HepG2 (cell line): ENCODE results near the gene NTRK2. TPM values are rescaled to one million over a fixed set of nuclear protein-coding genes. Genes with fewer than 3 reads are reported as not detected.

Experiments
- ATAC-seq: fragments of 200-7000 bp; cut with Tn5 transposase; 3 replicates; pipeline ENCODE4 v1.9.1; 2020; ENCODE audit warnings: mild to moderate bottlenecking, moderate library complexity
- BruUV-seq: library from RNA; stranded (reverse); fragments of 400-500 nt; replicated peaks from 2 replicates; lab custom pipeline; 2021; lab: Mats Ljungman, UMichigan
- CTCF ChIA-PET: fragments of 300-600 bp; formaldehyde crosslinking; extraction: SDS; loops from one replicate; lab custom pipeline; 2021; ENCODE audit warnings: low total read pairs, inconsistent platforms, low intra/inter-chr PET ratio; lab: Yijun Ruan, JAX
- POLR2A ChIA-PET: fragments of 350-600 bp; sonication (Branson Sonifier 250); formaldehyde crosslinking; loops from one replicate; lab custom pipeline; 2020; ENCODE audit warnings: antibody characterized with exemption, inconsistent platforms; lab: Yijun Ruan, JAX
- DNase-seq: peaks from one replicate; pipeline ENCODE4 v3.0.0-alpha.2; 2015; ENCODE audit warnings: low spot score
- FAIRE-seq: peaks from 3 replicates; lab custom pipeline; 2011; peaks lifted over from hg19 to GRCh38; lab: Jason Lieb, UNC
- H2AFZ ChIP-seq: one replicate; pipeline ENCODE4 v1.6.1; 2011; ENCODE audit warnings: low read length, inconsistent platforms
- H3K27ac ChIP-seq: fragments of 300-600 bp; 3 replicates; pipeline ENCODE4 v1.8.0; 2011; ENCODE audit warnings: mixed run types, mild to moderate bottlenecking, mixed read lengths, low read length, inconsistent platforms; ENCODE audit not compliant: insufficient read depth; ENCODE audit errors: extremely low read length
- H3K27me3 ChIP-seq, 2 experiments: fragments of 200-600 bp in 1 of 2; 2 replicates in 1 of 2; 3 replicates in 1 of 2; pipeline versions ENCODE4 v1.6.0 to v1.8.0; 2011; ENCODE audit warnings: low read length in 2 of 2, mild to moderate bottlenecking in 2 of 2, moderate library complexity in 2 of 2, inconsistent platforms in 1 of 2; ENCODE audit not compliant: insufficient read depth in 2 of 2, control insufficient read depth in 1 of 2
- H3K36me3 ChIP-seq, 2 experiments: fragments of 200-600 bp in 1 of 2; replicated peaks in 1 of 2; 2 replicates in 1 of 2; 3 replicates in 1 of 2; pipeline versions ENCODE4 v1.5.1 to v1.8.0; 2011; ENCODE audit warnings: low read length in 2 of 2, inconsistent platforms in 1 of 2; ENCODE audit not compliant: insufficient read depth in 2 of 2, control insufficient read depth in 1 of 2
- H3K4me1 ChIP-seq: 2 replicates; pipeline ENCODE4 v1.5.1; 2012; ENCODE audit warnings: low read length, inconsistent platforms; ENCODE audit not compliant: insufficient read depth
- H3K4me2 ChIP-seq: 2 replicates; pipeline ENCODE4 v1.6.0; 2011; ENCODE audit warnings: low read depth, low read length, inconsistent platforms
- H3K4me3 ChIP-seq, 3 experiments: fragments of 200-600 bp in 1 of 3; sonication (generic), shearing (Covaris generic) in 1 of 3; replicated peaks in 1 of 3; 2 replicates each; pipeline ENCODE4 v1.5.1; 2011 to 2016; ENCODE audit warnings: low read length in 3 of 3, inconsistent platforms in 2 of 3, low read depth in 2 of 3, mild to moderate bottlenecking in 2 of 3, control low read depth in 1 of 3, mixed read lengths in 1 of 3; ENCODE audit not compliant: insufficient read depth in 1 of 3
- H3K79me2 ChIP-seq: one replicate; pipeline ENCODE4 v1.6.1; 2011; ENCODE audit warnings: low read length, inconsistent platforms; ENCODE audit not compliant: insufficient read depth
- H3K9ac ChIP-seq: 2 replicates; pipeline ENCODE4 v1.6.0; 2011; ENCODE audit warnings: mild to moderate bottlenecking, low read depth, low read length, inconsistent platforms; ENCODE audit not compliant: insufficient read depth
- H3K9me3 ChIP-seq: 2 replicates; pipeline ENCODE4 v1.5.1; 2012; ENCODE audit warnings: mild to moderate bottlenecking, low read length
- H4K20me1 ChIP-seq: 2 replicates; pipeline ENCODE4 v1.6.0; 2011; ENCODE audit warnings: inconsistent platforms, mild to moderate bottlenecking, low read length, moderate library complexity; ENCODE audit not compliant: insufficient read depth
- ATF6 ChIP-seq: sonication (generic); formaldehyde crosslinking; conservative IDR thresholded peaks from 2 replicates; pipeline ENCODE4 v1.4.0; 2020; ENCODE audit warnings: missing genetic modification reagents
- BRD4 ChIP-seq: sonication (generic); formaldehyde crosslinking; IDR thresholded peaks from 2 replicates; pipeline ENCODE4 v1.4.0; 2020; ENCODE audit warnings: missing genetic modification reagents
- E2F1 ChIP-seq: sonication (generic); formaldehyde crosslinking; IDR thresholded peaks from 2 replicates; pipeline ENCODE4 v1.5.0; 2020; ENCODE audit warnings: missing genetic modification reagents
- GATA4 ChIP-seq: sonication (generic); IDR thresholded peaks from 2 replicates; pipeline ENCODE4 v1.6.1; 2016; ENCODE audit warnings: antibody characterized with exemption, low read depth, borderline replicate concordance
- LCORL ChIP-seq, 2 experiments: fragments of 450-650 bp in 1 of 2; sonication (generic) in 1 of 2; formaldehyde crosslinking in 1 of 2; IDR thresholded peaks; 2 replicates each; pipeline versions ENCODE4 v1.5.0 to v1.6.1; 2017 to 2020; ENCODE audit warnings: antibody characterized with exemption in 1 of 2, missing genetic modification reagents in 1 of 2
- MIER3 ChIP-seq: IDR thresholded peaks from 2 replicates; pipeline ENCODE4 v1.6.1; 2016; ENCODE audit warnings: missing compliant biosample characterization, borderline replicate concordance
- MXD4 ChIP-seq: IDR thresholded peaks from 2 replicates; pipeline ENCODE4 v1.6.1; 2016; ENCODE audit warnings: mild to moderate bottlenecking, missing biosample characterization, missing genetic modification reagents
- MYC ChIP-seq: sonication (generic); formaldehyde crosslinking; IDR thresholded peaks from 2 replicates; pipeline ENCODE4 v1.9.0; 2021; ENCODE audit warnings: missing genetic modification reagents, borderline replicate concordance
- NFKB2 ChIP-seq: sonication (generic); formaldehyde crosslinking; IDR thresholded peaks from 2 replicates; pipeline ENCODE4 v1.4.0; 2020; ENCODE audit warnings: missing genetic modification reagents, borderline replicate concordance
- POLR2AphosphoS2 ChIP-seq: IDR thresholded peaks from 2 replicates; pipeline ENCODE4 v1.6.1; 2011; ENCODE audit warnings: low read depth, low read length, improper control_type of control experiment
- RORA ChIP-seq: sonication (generic); formaldehyde crosslinking; IDR thresholded peaks from 2 replicates; pipeline ENCODE4 v1.5.0; 2020; ENCODE audit warnings: mild to moderate bottlenecking, missing genetic modification reagents, moderate library complexity
- SMAD3 ChIP-seq: sonication (generic); formaldehyde crosslinking; IDR thresholded peaks from 2 replicates; pipeline ENCODE4 v1.4.0; 2020; ENCODE audit warnings: missing genetic modification reagents
- ZFP41 ChIP-seq: sonication (generic); formaldehyde crosslinking; IDR thresholded peaks from 2 replicates; pipeline ENCODE4 v1.4.0; 2020; ENCODE audit warnings: mild to moderate bottlenecking, missing genetic modification reagents, borderline replicate concordance
- ZNF160 ChIP-seq: sonication (generic); formaldehyde crosslinking; IDR thresholded peaks from 2 replicates; pipeline ENCODE4 v1.8.0; 2022; ENCODE audit warnings: mild to moderate bottlenecking, inconsistent platforms, missing genetic modification reagents
- ZNF775 ChIP-seq: sonication (generic); formaldehyde crosslinking; IDR thresholded peaks from 2 replicates; pipeline ENCODE4 v1.4.0; 2020; ENCODE audit warnings: missing genetic modification reagents, mild to moderate bottlenecking, moderate library complexity, borderline replicate concordance
- ZSCAN30 ChIP-seq: sonication (generic); formaldehyde crosslinking; IDR thresholded peaks from 2 replicates; pipeline ENCODE4 v1.5.0; 2020; ENCODE audit warnings: mild to moderate bottlenecking, missing genetic modification reagents
- WGBS: methylation state at CpG from one replicate; pipeline ENCODE4 v1.1.6; 2017; ENCODE audit warnings: low lambda C conversion rate; 5-methylcytosine and 5-hydroxymethylcytosine counted together
- in situ Hi-C: cut with HindIII; loops from 2 replicates; pipeline ENCODE4 v1.10.0; 2017; ENCODE audit warnings: low pct_unique_long_range_greater_than_20kb; ENCODE audit not compliant: extremely low pct_ligation_motif_present
- intact Hi-C: fragments of 100-400 bp; cut with micrococcal nuclease; formaldehyde crosslinking; loops from one replicate; pipeline ENCODE4 v1.10.0; 2022; ENCODE audit not compliant: unreplicated experiment
- polyA plus RNA-seq, 8 experiments: library from polyadenylated mRNA; depleted of rRNA in 3 of 8; stranded (reverse) in 7 of 8; unstranded in 1 of 8; fragments of >200 nt; fragmentation: Illumina TruSeq in 4 of 8; extraction: Trizol in 4 of 8; gene quantifications; 2 replicates each; pipeline versions ENCODE4 v1.2.1 to v1.2.3, GENCODE V29; 2011 to 2016; ENCODE audit warnings: low read depth in 4 of 8, missing spikeins in 1 of 8, mixed read lengths in 1 of 8; ENCODE audit not compliant: insufficient read depth in 1 of 8
- total RNA-seq, 5 experiments: library from RNA; depleted of rRNA; stranded (reverse); fragments of >200 nt; fragmentation: Illumina TruSeq; extraction: Trizol; gene quantifications; 2 replicates each; pipeline ENCODE4 v1.2.3, GENCODE V29; 2016; ENCODE audit warnings: low read depth in 1 of 5
- TF ChIP-seq, protein P1 (sequence below): sonication (generic); formaldehyde crosslinking; IDR thresholded peaks from 2 replicates; pipeline ENCODE4 v1.4.0; 2020; ENCODE audit warnings: mild to moderate bottlenecking, missing genetic modification reagents

NTRK2 gene
- total and polyA plus RNA-seq, 2 of the 13 experiments (the other 11 are each of a cell fraction or from before 2014, with no cell fraction given) = not detected

- no peak for ATAC-seq
- WGBS = 0% methylated on average over 3 of the region's 3 CpGs
- BruUV-seq = no TSS peak
- in situ Hi-C loops = no loop called here
- H3K9ac ChIP-seq = no peak overlapping the region
- H4K20me1 ChIP-seq = no peaks in the 10 kb centered on the region
- no peaks in the 10 kb centered on the region for H3K79me2 ChIP-seq
- no peaks in the 10 kb centered on the region for H3K9me3 ChIP-seq
- intact Hi-C loops = no loop called here
- DNase-seq = no peak
- no peak overlapping the region for H2AFZ ChIP-seq
- ChIA-PET POLR2A (no interaction called here), CTCF (no interaction called here)
- no peak overlapping the region for H3K4me3 ChIP-seq
- H3K4me2 ChIP-seq = no peak overlapping the region
- no peak overlapping the region for H3K27ac ChIP-seq
- H3K36me3 ChIP-seq = no peaks in the 10 kb centered on the region
- H3K27me3 ChIP-seq = 0 out of 5 replicates have a peak, but pooled peaks cover 0 to under 1% of the 10 kb centered on the region in 2 experiments
- no peaks in the 10 kb centered on the region for H3K4me1 ChIP-seq
- TF ChIP-seq NFKB2 (CRISPR knock-in tag) (no peak), LCORL (IDR thresholded peaks at IDR 0.05) (no peak), LCORL (CRISPR knock-in tag; IDR thresholded peaks at IDR 0.05) (no peak), ZNF160 (CRISPR knock-in tag) (no peak), MXD4 (CRISPR knock-in tag) (no peak), POLR2AphosphoS2 (no peak), BRD4 (CRISPR knock-in tag) (no peak)
- FAIRE-seq = no peak
These were observed 197.7 kb downstream of the NTRK2 start for GRCh38 chr9:84867186-84867585.

DNA sequence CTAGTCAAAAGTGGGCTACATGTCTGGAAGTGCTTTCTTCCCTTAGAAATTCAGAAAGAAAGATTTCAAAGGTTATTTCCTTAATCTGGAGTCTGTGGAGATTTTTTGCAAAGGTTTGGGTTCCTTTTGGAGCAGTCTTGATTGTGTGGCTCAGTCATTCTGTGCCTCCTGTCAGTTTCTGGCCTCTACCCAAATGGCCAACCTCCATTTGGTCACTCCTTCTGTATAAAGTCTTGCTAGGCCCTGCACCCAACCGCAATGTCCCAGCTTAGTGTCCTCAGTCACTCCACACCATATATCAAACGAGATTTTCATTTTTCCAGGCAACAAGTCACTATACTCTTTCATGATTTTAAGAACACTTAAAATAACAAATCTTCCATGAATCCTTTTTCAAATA lies 199.6 kb downstream of the NTRK2 start:
- no peak overlapping the region for H3K4me3 ChIP-seq
- no peak overlapping the region for H3K27ac ChIP-seq
- BruUV-seq = no TSS peak
- H4K20me1 ChIP-seq = no peaks in the 10 kb centered on the region
- FAIRE-seq = no peak
- ATAC-seq = no peak
- no peaks in the 10 kb centered on the region for H3K36me3 ChIP-seq
- H3K4me2 ChIP-seq = no peak overlapping the region
- no peaks in the 10 kb centered on the region for H3K27me3 ChIP-seq
- H3K79me2 ChIP-seq = no peaks in the 10 kb centered on the region
- no peak for DNase-seq
- intact Hi-C loops (no loop called here), in situ Hi-C loops (no loop called here)
- H3K9ac ChIP-seq = no peak overlapping the region
- H3K9me3 ChIP-seq = no peaks in the 10 kb centered on the region
- ChIA-PET POLR2A (no interaction called here), CTCF (no interaction called here)
- 3% methylated on average over 2 of the region's 2 CpGs for WGBS
- no peaks in the 10 kb centered on the region for H3K4me1 ChIP-seq
- H2AFZ ChIP-seq = no peak overlapping the region
- TF ChIP-seq SMAD3 (CRISPR knock-in tag) (no peak), ZNF775 (CRISPR knock-in tag) (no peak), RORA (CRISPR knock-in tag) (no peak), ATF6 (no peak), GATA4 (no peak), ZFP41 (no peak), ZSCAN30 (CRISPR knock-in tag) (no peak), MIER3 (CRISPR knock-in tag) (no peak), MYC (CRISPR knock-in tag) (no peak), E2F1 (no peak)
- TF ChIP-seq, protein P1, sequence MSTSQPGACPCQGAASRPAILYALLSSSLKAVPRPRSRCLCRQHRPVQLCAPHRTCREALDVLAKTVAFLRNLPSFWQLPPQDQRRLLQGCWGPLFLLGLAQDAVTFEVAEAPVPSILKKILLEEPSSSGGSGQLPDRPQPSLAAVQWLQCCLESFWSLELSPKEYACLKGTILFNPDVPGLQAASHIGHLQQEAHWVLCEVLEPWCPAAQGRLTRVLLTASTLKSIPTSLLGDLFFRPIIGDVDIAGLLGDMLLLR (CRISPR knock-in tag) = no peak
